GM19395 (cell line): ENCODE results near the gene CIAO3.
"Not testable (repeated sequence)": the region's sequence is repeated elsewhere in the genome, so short reads cannot be mapped to it uniquely, and the experiment has no call there.

Experiments
- ATAC-seq: cut with Tn5 transposase; IDR thresholded peaks from one replicate; pipeline ENCODE4 v1.9.1; 2021; ENCODE audit warnings: mild to moderate bottlenecking, moderate library complexity; ENCODE audit not compliant: unreplicated experiment

Gene CIAO3

DNA sequence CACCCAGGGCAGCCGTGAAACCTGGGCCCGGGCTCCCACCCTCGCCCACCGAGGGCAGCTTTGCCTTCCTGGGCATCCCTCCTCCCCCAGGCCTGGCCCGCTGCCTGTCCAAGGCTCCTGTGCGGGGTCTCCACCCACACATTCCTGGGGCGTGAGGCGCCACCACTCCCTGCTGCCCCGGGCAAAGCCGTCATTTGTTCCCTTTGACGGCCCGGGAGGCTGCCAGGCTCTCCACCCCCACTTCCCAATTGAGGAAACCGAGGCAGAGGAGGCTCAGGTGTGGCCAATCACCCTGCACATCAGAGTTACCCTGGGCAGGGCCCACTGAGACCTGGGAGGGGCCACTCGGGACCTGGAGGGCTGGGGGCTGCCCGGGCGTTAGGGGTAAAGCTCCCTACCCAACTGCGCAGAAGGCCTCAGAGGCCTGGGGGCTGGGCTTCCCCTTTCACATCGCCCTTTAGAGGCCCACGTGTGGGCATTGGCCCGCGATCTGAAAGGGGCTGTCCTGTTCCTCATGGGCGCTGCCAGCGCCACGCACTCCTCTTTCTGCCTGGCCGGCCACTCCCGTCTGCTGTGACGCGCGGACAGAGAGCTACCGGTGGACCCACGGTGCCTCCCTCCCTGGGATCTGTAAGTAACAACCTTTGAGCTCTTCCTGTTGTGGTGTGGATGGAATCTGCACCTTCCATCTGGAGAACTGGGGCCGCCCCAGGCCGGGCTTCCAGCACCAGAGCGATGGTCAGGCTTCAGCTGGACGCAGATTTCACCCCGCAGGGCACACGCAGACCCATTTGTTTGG, 19.9 kb upstream of the CIAO3 start, which contains the start of gene MSLN:
Gene MSLN (plus strand): TSS at position 190 of the 799 bp plus-strand sequence. CDS start 1,947 bp downstream, outside the sequence.
- ATAC-seq: no peak

DNA sequence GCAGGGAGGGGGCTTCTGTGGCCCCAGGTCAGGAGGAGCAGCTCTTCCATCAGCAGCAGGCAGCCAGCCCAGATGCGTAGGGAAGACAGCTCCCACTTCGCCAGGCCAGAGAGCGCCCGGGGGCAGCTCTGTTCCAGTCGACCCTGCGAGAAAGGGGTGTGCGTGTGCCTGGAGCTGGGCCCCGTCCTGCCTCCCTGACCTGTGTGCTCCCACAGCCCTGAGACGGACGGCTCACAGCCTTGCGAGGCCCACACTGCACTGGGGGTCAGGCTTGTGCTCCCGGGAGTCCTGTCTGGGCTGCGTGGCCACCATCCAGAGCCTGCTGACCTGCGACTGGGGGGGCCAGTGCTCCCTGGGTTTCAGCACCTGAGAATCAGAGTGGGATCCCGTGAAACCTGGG, 19.3 kb upstream of the CIAO3 start:
- ATAC-seq: no peak

- ATAC-seq: no peak
Observed at GRCh38 chr16:759110-759910, 18.5 kb upstream of the CIAO3 start.

- no peak for ATAC-seq
Observed at GRCh38 chr16:756428-756827, 15.6 kb upstream of the CIAO3 start.

- ATAC-seq: no peak
Observed at GRCh38 chr16:754656-755055, 13.9 kb upstream of the CIAO3 start.

DNA sequence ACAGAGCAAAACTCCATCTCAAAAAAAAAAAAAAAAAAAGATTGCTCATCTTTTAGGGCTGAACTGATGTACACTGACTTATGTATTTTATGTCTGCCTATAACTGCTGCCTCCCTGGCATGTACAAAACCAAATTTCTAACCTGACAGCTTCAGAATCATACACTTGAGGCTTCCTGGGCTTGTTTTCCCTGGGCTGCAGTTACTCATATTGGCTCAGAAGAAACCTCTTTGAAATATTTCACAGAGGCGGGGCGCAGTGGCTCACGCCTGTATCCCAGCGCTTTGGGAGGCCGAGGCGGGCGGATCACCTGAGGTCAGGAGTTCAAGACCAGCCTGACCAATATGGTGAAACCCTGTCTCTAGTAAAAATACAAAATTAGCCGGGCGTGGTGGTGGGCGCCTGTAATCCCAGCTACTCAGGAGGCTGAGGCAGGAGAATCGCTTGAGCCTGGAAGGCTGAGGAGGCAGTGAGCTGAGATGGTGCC, 13.4 kb upstream of the CIAO3 start:
- not testable (repeated sequence) for ATAC-seq

GRCh38 chr16:752007-752312, 11.2 kb upstream of the CIAO3 start:
- no peak for ATAC-seq

- no peak for ATAC-seq
Observed at GRCh38 chr16:751152-752006, 10.6 kb upstream of the CIAO3 start.

- no peak for ATAC-seq
Observed at GRCh38 chr16:750485-750884, 9.7 kb upstream of the CIAO3 start.

GRCh38 chr16:749010-749409, 8.2 kb upstream of the CIAO3 start:
- no peak for ATAC-seq

DNA sequence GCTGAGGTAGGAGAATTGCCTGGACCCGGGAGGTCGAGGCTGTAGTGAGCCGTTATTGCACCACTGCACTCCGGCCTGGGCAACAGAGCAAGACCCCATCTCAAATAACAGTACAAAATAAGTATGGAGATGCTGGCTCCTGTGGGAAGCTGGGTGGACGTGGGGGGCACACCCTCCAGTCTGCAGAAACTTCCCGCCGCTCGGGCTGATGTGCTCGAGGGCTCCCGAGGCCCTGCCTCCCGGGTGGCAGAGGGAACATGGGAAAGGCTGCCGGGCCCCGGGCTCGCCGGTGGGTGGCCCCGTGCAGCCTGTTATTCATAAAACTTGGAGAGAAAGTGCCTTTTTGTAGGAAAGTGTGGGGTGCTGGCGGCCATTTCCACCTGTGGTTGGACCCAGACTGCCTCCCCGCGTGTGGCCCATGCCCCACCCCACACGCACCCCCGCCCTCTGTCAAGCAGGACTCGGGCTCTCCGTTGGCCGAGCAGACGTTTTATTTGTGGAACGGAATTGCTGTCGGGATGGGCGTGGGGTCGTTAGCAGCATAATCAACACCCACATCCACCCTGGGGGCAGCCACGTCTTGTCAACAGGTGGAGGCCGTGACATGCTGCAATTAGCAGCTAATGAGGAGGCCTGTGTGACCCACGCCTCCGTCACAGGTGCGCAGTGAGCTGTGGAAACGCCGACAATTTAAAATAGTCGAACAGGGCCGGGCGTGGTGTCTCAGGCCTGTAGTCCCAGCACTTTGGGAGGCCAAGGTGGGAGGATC, 7.4 kb upstream of the CIAO3 start:
- ATAC-seq: no peak

DNA sequence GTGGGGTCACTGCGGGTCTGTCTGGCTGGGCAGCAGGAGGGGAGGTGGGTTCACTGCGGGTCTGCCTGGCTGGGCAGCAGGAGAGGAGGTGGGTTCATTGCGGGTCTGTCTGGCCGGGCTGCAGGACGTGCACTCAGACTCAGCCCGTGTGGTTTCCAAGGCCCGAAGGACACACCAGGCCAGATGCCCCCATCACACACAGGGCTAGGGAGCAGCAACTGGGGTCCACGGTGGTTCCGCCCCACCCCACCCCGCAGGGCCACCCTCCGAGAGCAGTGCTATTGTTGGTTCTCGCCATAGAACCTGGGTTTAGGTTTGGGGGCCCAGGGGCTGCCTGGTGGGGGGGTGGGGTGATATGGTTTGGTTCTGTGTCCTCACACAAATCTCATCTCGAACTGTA, 5.8 kb upstream of the CIAO3 start:
- no peak for ATAC-seq

DNA sequence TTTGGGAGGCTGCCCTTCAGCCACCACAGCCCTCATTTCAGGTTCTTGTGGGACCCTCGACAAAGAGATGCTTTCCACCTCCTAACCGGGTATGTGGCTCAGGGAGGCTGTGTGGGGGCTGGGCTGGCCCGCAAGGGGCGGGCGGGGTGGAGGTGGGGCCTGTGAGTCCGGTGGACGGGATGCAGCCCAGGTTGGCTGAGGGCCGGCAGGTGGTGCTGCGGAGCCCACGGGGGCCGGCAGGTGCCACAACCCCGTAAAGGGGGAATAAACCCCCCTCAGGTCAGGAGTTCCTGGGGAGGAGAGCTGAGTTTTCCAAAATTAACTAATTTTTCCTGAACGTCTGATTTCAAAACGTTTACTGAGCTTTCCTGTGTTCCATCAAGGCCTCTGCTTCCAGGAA, 4.9 kb upstream of the CIAO3 start:
- ATAC-seq: no peak

GRCh38 chr16:743794-744500, 3.1 kb upstream of the CIAO3 start:
- no peak for ATAC-seq

DNA sequence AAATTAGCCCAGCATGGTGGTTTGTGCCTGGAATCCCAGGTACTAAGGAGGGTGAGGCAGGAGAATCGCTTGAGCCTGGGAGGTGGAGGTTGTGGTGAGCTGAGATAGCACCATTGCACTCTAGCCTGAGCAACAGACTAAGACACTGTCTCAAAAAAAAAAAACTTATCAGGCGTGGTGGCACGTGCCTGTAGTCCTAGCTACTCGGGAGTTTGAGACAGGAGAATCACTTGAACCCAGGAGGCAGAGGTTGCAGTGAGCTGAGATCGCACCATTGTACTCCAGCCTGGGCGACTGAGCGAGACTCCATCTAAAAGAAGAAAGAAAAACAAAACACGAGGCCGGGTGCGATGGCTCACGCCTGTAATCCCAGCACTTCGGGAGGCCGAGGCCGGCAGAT, 2.1 kb upstream of the CIAO3 start:
- ATAC-seq: not testable (repeated sequence)

DNA sequence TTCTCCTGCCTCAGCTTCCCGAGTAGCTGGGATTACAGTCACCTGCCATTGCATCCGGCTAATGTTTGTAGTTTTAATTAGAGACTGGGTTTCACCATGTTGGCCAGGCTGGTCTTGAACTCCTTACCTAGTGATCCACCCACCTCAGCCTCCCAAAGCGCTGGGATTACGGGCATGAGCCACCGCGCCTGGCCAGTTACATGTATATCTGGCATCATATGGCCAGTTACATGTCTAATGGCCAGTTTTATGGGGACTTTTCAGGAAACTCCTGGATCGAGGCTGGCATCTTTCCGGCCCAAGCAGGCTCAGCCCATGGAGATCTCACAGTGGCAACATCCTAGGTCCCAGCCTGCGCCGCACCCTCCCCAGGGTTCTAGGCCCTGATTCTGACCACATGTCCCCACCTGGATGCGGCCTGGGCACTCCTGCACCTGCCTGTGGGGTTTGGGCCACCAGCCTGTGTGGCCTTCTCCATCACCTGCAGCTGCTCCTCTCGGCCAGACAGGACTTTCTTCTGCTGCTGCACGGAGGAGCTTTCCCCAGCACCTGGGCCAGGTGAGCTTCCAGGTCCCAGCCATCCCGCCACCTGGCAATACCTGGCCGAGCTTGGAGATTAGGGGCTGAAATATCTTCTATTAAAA, 1.3 kb upstream of the CIAO3 start:
- no peak for ATAC-seq

DNA sequence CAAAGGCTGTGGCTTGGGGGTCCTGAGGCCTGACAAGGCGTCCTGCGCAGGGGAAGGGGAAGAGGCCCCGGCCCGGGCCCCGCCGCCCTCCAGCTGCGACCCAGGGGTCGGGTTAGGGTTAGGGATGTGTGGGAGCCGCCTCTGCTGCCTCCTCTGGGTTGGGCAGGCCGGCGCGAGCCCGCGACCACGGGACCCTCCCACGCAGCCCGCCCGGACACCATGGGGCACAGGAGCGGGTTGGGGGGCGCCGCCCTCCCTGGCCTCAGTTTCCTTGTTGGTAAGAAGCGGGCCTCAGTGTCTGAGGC, 386 bp downstream of the CIAO3 start:
- no peak for ATAC-seq

DNA sequence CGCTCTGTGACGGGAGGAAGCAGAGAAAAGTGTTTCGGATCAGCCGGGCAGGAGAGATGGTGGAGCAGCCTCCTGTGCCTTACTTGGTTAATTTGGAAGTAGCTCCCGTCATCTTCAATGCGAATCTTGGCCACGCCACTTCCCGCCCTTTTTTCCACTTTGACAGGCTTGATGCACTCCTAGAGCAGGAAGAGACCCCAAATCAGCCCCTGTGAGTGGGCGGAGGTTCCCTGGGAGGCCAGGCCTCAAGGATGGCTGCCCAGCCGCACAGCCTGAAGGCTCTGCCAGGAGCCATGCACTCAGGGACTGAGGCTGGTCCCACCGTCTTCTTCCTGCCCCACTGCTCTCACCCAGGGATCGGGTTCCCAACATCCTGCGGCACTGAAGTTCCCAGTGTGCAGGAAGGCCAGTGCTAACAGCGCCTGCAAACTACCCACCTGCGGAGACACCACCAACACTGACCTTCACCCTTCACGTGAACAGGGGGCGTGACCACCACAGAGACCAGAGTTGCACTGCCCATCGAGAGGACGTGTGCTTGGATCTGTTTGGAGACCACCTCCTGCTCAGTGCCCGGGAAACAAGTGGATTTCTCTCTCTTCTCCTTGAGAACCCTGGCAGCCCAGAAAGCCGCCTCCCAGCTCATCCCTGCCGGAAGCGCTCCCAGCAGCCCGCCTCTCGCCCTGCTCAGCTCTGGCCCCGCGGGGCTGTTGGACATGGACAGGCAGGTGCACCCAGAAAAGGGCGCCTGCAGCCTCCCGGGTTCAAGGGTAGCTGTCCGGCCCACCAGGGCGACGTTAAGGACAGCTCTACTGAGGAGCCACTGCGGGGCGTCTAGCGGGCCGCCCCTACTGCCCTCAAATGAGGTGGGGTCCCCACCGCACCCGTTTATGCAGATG, 988 bp downstream of the CIAO3 start:
- ATAC-seq: no peak
